ENCODE results near the gene SPINT2. TPM values are rescaled to one million over a fixed set of nuclear protein-coding genes. Genes with fewer than 3 reads are reported as not detected.
"Not testable (repeated sequence)": the region's sequence is repeated elsewhere in the genome, so short reads cannot be mapped to it uniquely, and the experiment has no call there.

SPINT2 gene
- polyA plus RNA-seq, 2 of the 4 experiments (the other 2 are of a cell fraction), result 291 to 343 TPM

DNA sequence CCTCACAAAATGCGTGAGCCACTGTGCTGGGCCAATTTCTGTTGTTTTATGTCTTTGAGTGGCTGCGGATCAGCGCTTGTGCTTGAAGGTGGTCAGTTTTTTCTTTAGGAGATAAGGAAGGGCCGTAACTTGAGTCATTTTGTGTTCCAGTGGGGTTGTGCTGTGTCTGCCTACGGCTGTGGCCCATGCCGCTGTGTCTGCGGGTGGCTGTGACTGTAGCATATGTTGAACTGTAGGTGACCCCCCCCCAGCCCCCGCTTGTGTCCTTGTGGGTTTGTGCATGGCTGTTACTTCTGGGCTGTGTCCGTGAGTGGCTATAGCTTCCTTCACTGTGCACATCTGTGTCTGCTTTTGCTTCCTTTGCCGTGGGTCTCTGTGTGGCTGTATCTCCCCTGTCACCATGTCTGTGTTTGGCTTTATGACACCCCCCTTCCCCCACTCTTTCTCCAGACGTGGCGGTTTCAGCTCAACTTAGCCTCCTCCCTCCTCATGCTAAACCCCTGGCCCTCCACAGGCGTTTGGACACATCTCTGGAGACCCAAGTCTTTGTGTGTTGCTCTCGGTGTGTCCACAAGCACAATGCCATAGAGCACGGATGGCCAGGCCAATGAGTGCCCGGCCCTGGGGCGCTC, 8.9 kb upstream of the SPINT2 start:
- Histone ChIP-seq H3K27ac (peak overlapping the region; percentile 90 to 91), H3K4me3 (peak overlapping the region; percentile 61), H3K4me1 (peaks cover 42% of the 10 kb centered on the region), H3K9me3 (no peaks in the 10 kb centered on the region), H3K4me2 (peak overlapping the region; percentile 82)
- FAIRE-seq, result peak; percentile 92
- WGBS (ENCODE audit: missing lambda C conversion rate), result 41% methylated on average over 17 of the region's 17 CpGs
- ChIA-PET POLR2A (interaction anchor here (0.5 to 2.7 kb wide), 12 partner anchors 9 to 1684 kb away, joined by 3 to 22 read pairs (median 3); partner anchors contain the start of genes C19orf33, CATSPERG, GGN and PSMD8), CTCF (interaction anchor here (0.5 to 33.5 kb wide), 37 partner anchors 13 to 598 kb away, joined by 3 to 1052 read pairs (median 6); partner anchors contain the start of genes CATSPERG, FAM98C, KCNK6 and PSMD8)
- TF ChIP-seq ESRRA (IDR thresholded peaks at IDR 0.05; ENCODE audit: borderline replicate concordance, low read length), result no peak; the same call in 1 of the 2 replicates
- TF ChIP-seq KDM1A (IDR thresholded peaks at IDR 0.05; ENCODE audit: low read depth), result no peak
- no peak for TF ChIP-seq POLR2A (IDR thresholded peaks at IDR 0.05; ENCODE audit: low read length)
- TF ChIP-seq CEBPB (IDR thresholded peaks at IDR 0.05), result no peak
- TF ChIP-seq SMC3 (IDR thresholded peaks at IDR 0.05), result no peak
- TF ChIP-seq EP300 (IDR thresholded peaks at IDR 0.05), result no peak
- no peak for TF ChIP-seq EHMT2 (IDR thresholded peaks at IDR 0.05; ENCODE audit: low read depth)
- TF ChIP-seq NR3C1 (IDR thresholded peaks at IDR 0.05), result no peak
- TF ChIP-seq CBX8 (IDR thresholded peaks at IDR 0.05), result no peak
- TF ChIP-seq HEYL (CRISPR knock-in tag; IDR thresholded peaks at IDR 0.05), result no peak
- TF ChIP-seq KDM5A (IDR thresholded peaks at IDR 0.05), result no peak
- no peak for TF ChIP-seq CHD4 (IDR thresholded peaks at IDR 0.05; ENCODE audit: borderline replicate concordance)
- no peak for TF ChIP-seq TP53 (CRISPR knock-in tag; IDR thresholded peaks at IDR 0.05)
- no peak for TF ChIP-seq FOSB (CRISPR knock-in tag; IDR thresholded peaks at IDR 0.05)
- TF ChIP-seq, protein P1, sequence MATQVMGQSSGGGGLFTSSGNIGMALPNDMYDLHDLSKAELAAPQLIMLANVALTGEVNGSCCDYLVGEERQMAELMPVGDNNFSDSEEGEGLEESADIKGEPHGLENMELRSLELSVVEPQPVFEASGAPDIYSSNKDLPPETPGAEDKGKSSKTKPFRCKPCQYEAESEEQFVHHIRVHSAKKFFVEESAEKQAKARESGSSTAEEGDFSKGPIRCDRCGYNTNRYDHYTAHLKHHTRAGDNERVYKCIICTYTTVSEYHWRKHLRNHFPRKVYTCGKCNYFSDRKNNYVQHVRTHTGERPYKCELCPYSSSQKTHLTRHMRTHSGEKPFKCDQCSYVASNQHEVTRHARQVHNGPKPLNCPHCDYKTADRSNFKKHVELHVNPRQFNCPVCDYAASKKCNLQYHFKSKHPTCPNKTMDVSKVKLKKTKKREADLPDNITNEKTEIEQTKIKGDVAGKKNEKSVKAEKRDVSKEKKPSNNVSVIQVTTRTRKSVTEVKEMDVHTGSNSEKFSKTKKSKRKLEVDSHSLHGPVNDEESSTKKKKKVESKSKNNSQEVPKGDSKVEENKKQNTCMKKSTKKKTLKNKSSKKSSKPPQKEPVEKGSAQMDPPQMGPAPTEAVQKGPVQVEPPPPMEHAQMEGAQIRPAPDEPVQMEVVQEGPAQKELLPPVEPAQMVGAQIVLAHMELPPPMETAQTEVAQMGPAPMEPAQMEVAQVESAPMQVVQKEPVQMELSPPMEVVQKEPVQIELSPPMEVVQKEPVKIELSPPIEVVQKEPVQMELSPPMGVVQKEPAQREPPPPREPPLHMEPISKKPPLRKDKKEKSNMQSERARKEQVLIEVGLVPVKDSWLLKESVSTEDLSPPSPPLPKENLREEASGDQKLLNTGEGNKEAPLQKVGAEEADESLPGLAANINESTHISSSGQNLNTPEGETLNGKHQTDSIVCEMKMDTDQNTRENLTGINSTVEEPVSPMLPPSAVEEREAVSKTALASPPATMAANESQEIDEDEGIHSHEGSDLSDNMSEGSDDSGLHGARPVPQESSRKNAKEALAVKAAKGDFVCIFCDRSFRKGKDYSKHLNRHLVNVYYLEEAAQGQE (IDR thresholded peaks at IDR 0.05), result no peak
- TF ChIP-seq MYC (IDR thresholded peaks at IDR 0.05; ENCODE audit: borderline replicate concordance, low read length), result no peak
- TF ChIP-seq, protein P2, sequence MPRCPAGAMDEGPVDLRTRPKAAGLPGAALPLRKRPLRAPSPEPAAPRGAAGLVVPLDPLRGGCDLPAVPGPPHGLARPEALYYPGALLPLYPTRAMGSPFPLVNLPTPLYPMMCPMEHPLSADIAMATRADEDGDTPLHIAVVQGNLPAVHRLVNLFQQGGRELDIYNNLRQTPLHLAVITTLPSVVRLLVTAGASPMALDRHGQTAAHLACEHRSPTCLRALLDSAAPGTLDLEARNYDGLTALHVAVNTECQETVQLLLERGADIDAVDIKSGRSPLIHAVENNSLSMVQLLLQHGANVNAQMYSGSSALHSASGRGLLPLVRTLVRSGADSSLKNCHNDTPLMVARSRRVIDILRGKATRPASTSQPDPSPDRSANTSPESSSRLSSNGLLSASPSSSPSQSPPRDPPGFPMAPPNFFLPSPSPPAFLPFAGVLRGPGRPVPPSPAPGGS (IDR thresholded peaks at IDR 0.05), result no peak
- peak; percentile 69 to 72 for ATAC-seq
- no peak for DNase-seq (ENCODE audit: low read depth in 1 of 2, low spot score in 1 of 2)

GRCh38 chr19:38261942-38262341, 2.4 kb upstream of the SPINT2 start:
- FAIRE-seq; ATAC-seq; H3K4me3 ChIP-seq; DNase-seq (ENCODE audit: low read depth in 1 of 2, low spot score in 1 of 2); POLR2A ChIA-PET; H3K9me3 ChIP-seq; H3K27ac ChIP-seq; H3K4me2 ChIP-seq: not testable (repeated sequence)
- CTCF ChIA-PET, result interaction anchor here (0.6 to 33.5 kb wide), 7 partner anchors 11 to 141 kb away, joined by 3 to 1052 read pairs (median 3); partner anchors contain the start of genes CATSPERG, FAM98C and KCNK6
- H3K4me1 ChIP-seq, result peaks cover 36% of the 10 kb centered on the region
- 91% methylated on average over 12 of the region's 12 CpGs for WGBS (ENCODE audit: missing lambda C conversion rate)

- FAIRE-seq (peak; percentile 65), ATAC-seq (no peak), DNase-seq (ENCODE audit: low read depth in 1 of 2, low spot score in 1 of 2) (no peak)
- H3K27ac ChIP-seq, result peak overlapping the region in 1 of 2 experiments; percentile 89; a peak in 4 of 6 replicates
- H3K9me3 ChIP-seq, result no peaks in the 10 kb centered on the region
- WGBS (ENCODE audit: missing lambda C conversion rate), result 89% methylated on average over 7 of the region's 7 CpGs
- TF ChIP-seq, protein P3, sequence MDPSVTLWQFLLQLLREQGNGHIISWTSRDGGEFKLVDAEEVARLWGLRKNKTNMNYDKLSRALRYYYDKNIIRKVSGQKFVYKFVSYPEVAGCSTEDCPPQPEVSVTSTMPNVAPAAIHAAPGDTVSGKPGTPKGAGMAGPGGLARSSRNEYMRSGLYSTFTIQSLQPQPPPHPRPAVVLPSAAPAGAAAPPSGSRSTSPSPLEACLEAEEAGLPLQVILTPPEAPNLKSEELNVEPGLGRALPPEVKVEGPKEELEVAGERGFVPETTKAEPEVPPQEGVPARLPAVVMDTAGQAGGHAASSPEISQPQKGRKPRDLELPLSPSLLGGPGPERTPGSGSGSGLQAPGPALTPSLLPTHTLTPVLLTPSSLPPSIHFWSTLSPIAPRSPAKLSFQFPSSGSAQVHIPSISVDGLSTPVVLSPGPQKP (IDR thresholded peaks at IDR 0.05; ENCODE audit: low read depth, low read length), result no peak
- TF ChIP-seq USF2 (IDR thresholded peaks at IDR 0.05) (no peak), RFX5 (IDR thresholded peaks at IDR 0.05) (no peak), POLR2AphosphoS2 (conservative IDR thresholded peaks at IDR 0.05; ENCODE audit: low read length) (no peak), KDM5A (IDR thresholded peaks at IDR 0.05) (no peak)
- ChIA-PET CTCF (interaction anchor here (0.6 to 18.2 kb wide), 5 partner anchors 12 to 356 kb away, joined by 3 to 259 read pairs (median 4); partner anchors contain the start of gene SIPA1L3), POLR2A (no interaction called here)
- H3K4me2 ChIP-seq, result no peak overlapping the region
- H3K4me1 ChIP-seq, result peaks cover 43% of the 10 kb centered on the region
- H3K4me3 ChIP-seq, result no peak overlapping the region
These were observed 1.6 kb upstream of the SPINT2 start for GRCh38 chr19:38262585-38263268.
